ENCODE results near the gene GPR183.

GPR183 gene

DNA sequence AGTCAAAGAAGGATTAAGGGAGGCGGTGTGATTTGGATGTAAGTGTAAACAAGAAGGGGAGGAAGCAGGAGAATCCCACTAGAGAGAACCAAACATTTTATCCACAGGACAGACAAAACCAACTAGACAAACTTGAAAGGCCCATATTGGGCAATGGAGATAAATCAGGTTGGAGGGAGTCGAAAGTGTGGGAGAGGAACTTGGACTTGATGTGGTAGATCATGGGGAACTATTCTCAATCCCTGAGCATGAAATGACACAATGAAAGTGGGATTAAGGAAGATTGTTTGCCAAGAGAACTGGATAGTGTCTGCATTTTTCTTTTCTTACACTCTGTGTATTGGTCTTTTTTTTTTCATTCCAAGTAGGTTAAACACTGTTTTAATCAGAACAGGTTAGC is 17.9 kb downstream of the GPR183 start:
- DNase-seq: no peak
- TF ChIP-seq GATA1 (IDR thresholded peaks at IDR 0.05; ENCODE audit: low read depth, low read length) (no peak), POLR2A (IDR thresholded peaks at IDR 0.05; ENCODE audit: low read length) (no peak)

DNA sequence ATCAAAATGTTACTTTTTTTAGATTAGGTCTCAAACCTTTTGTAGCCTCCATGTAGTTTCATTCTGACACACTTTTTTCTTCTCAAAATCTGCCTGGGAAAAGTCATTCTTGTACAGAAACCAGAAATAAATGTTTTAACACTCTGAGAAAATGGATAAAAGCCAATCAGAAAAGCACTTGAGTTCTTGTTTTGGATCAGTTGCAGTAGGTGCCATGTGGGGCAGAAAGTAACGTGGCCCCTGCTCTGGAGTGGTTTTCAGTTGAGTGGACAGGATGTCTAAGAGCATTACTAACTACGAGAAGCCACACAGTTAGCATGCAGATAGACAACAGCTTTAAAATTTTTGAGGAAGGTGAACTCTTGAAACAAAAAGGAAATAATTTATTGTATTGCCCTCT is 19.1 kb downstream of the GPR183 start:
- DNase-seq: no peak
- TF ChIP-seq GATA1 (IDR thresholded peaks at IDR 0.05; ENCODE audit: low read depth, low read length): no peak
- no peak for TF ChIP-seq POLR2A (IDR thresholded peaks at IDR 0.05; ENCODE audit: low read length)

DNA sequence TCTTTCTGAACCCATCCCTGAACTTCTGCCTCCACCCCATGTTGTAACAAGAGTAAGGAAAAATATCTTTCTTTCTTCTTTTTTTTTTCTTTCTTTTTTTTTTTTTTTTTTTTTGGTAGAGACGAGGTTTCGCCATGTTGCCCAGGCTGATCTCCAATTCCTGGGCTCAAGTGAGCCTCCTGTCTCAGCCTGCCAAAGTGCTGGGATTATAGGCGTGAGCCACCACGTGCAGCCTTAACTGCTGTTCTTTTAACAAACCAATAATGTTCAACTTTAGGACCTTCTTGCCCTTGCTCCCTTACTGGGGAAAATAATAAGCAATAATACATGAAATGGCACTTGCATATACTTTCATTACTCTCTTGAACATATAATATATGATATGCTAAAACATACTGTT is 19.6 kb downstream of the GPR183 start:
- TF ChIP-seq GATA1 (IDR thresholded peaks at IDR 0.05; ENCODE audit: low read depth, low read length): no peak
- TF ChIP-seq POLR2A (IDR thresholded peaks at IDR 0.05; ENCODE audit: low read length): no peak
- DNase-seq: no peak

DNA sequence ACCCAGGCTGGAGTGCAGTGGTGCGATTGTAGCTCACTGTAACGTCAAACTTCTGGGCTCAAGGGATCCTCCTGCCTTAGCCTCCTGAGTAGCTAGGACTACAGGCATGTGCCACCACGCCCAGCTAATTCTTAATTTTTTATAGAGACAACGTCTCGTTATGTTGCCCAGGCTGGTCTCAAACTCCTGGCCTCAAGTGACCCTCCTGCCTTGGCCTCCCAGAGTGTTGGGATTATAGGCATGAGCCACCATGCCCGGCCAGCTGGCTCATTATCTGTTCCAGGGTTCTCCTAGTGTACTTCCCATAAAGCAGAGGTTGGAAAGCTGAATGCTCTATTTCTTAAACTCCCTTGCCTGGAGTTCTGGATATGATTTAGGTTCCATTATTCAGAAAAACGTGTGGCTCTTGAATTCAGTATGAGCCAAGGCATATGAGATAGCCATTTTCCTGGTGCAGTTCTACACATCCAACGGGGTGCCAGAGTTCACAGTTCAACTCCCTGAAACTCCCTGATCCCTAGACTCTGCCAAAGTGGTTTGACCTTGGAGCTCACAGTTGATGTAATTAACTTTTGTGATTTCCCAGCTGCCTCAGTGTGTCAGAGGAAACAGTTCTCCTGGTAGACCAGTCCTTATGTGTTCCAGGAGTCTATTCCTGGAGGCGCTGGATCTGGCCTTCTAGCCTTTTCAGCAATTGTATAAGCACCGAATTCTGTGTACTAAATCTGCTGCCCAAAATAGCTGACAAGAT is 21.6 kb downstream of the GPR183 start:
- TF ChIP-seq GATA1 (IDR thresholded peaks at IDR 0.05; ENCODE audit: low read depth, low read length) (no peak), POLR2A (IDR thresholded peaks at IDR 0.05; ENCODE audit: low read length) (no peak)
- DNase-seq: no peak

DNA sequence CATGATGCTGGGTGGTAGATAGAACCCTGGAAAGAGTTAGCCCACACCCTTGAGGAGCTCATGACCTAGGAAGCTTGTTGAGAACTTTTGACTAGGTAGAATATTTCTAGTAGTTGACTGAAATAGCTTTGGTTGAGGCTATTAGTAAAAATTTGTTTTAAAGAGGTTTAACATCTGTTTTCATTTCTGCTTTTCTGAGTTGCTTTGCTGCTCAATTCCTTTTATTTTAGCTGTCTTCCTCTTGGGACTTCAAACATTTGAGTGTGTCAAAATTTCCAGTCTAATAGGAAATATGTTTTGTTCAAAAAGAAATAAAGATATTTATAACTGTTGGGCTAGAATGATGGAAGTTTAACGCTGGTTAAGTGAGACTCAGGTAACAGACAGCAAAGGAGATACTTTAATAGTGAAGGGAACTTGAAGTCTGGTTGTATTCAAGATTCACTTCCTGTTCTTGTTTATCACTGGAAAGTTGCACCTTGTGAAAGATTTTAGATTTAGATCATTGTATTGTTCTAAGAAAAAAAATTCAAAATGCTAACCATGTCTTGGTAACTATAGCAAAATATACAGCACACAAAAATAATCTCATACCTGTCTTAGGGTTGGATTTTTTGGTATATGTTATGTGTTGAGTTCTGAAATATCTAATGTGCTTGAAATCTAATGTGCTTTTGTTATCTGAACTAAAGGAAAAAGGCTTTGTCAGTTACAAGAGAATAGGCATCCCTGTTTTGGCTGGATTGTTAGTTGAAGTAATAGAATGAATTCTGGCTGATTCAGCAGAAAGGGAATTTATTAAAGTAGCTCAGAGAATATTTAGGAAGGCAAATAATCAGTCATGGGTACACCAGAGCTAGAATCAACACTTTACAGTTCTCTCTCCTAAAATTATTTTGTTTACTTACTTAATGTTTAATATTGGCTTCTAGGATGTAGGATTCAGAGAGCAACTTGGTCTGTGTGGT is 24.7 kb downstream of the GPR183 start:
- no peak for DNase-seq
- TF ChIP-seq GATA1 (IDR thresholded peaks at IDR 0.05; ENCODE audit: low read depth, low read length) (no peak), POLR2A (IDR thresholded peaks at IDR 0.05; ENCODE audit: low read length) (no peak)

DNA sequence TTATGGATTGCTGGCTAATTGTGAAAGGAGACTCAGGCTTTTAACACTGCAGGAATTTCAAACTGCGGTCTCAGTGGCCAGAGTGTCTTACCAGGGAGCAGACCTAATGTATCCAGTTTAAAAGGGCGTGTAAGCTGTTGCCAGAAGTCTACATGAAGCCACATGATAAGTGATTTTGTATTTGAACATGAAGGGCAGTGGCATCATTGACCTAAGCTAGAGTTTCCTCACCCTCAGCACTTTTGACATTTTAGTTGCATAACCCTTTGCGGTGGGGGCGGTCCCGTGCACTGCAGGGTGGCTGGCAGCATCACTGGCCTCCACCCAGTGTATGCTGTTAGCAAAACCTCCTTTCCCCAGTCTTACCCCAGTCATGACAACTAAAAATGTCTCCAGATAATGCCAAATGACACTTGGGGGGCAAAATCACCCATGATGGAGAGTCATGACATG is 25.4 kb downstream of the GPR183 start:
- peak; percentile 48 to 72 for DNase-seq
- TF ChIP-seq GATA1 (IDR thresholded peaks at IDR 0.05; ENCODE audit: low read depth, low read length) (no peak), POLR2A (IDR thresholded peaks at IDR 0.05; ENCODE audit: low read length) (no peak)

DNA sequence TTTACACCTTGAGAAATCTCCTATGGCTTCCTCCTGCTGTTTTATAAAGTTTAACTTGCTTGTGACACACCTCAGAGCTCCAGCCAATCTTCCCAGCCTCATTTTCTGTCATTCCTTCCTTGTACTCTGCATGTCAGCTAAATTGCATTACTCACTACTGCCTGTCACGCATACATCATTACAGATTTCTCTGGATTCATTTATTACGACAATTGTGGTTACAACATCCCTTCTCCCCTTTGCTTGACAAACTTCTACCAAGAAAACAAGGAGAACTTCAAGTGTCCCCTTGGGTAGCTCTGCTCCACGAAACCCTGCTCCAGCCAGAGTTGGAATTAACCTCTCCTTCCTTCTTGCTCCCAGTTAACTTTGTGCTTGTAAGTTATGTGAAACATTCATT is 27.0 kb downstream of the GPR183 start:
- TF ChIP-seq GATA1 (IDR thresholded peaks at IDR 0.05; ENCODE audit: low read depth, low read length): no peak
- TF ChIP-seq POLR2A (IDR thresholded peaks at IDR 0.05; ENCODE audit: low read length): no peak
- DNase-seq: no peak

DNA sequence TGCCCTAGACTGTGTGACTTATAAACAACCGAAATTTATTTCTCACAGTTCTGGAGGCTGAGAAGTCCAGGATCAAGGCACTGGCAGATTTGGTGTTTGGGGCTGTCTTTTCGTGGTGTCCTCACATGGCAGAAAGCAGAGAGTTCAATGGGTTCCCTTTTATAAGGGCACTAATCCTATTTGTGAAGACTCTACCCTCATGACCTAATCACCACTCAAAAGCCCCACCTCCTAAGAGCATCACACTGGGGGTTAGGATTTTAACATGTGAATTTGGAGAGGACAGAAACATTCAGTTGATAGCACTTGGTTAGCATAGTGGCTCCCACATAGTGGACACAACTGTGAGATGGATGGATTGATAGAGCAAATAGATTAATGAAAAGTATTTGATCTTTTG is 27.6 kb downstream of the GPR183 start:
- no peak for DNase-seq
- TF ChIP-seq GATA1 (IDR thresholded peaks at IDR 0.05; ENCODE audit: low read depth, low read length): no peak
- no peak for TF ChIP-seq POLR2A (IDR thresholded peaks at IDR 0.05; ENCODE audit: low read length)

DNA sequence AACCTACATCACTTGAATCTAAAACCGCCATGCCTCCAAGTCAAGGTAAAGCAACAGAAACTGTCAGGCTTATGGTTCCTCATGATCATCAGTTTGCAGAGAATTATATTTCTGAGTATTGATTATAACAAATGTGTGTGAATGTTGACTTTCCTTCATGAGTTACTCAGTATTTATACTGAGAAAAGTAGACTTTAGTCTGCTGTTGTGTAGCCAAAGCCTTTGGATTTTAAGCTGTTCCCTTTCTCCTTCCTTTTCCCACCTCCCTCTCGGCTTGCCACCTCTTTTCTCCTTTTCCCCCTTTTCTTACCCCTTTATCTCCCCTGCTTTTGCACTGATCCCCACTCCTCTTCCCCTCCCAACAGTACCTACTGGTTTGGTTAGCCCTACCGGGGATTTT is 28.4 kb downstream of the GPR183 start:
- DNase-seq: no peak
- no peak for TF ChIP-seq GATA1 (IDR thresholded peaks at IDR 0.05; ENCODE audit: low read depth, low read length)
- TF ChIP-seq POLR2A (IDR thresholded peaks at IDR 0.05; ENCODE audit: low read length): no peak

DNA sequence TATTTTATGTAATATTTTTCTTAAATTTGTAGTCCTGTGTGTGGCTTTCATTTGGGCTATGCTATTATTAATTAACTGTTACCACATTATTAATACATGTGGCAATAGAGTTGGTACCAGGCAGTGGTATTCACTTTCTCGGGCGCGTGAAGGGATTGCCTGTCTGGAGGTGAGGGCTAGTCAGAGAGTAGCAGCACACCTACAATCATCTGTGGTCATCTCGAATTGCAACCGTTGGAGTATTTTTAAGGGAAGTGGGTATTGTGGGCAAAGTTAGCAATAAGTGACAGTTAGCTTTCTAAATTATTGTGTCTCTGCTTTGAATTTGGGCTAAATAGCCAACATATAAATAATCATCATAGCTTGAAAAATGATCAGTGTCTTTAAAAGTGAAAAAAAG is 29.0 kb downstream of the GPR183 start:
- TF ChIP-seq POLR2A (IDR thresholded peaks at IDR 0.05; ENCODE audit: low read length) (no peak), GATA1 (IDR thresholded peaks at IDR 0.05; ENCODE audit: low read depth, low read length) (no peak)
- DNase-seq: no peak

DNA sequence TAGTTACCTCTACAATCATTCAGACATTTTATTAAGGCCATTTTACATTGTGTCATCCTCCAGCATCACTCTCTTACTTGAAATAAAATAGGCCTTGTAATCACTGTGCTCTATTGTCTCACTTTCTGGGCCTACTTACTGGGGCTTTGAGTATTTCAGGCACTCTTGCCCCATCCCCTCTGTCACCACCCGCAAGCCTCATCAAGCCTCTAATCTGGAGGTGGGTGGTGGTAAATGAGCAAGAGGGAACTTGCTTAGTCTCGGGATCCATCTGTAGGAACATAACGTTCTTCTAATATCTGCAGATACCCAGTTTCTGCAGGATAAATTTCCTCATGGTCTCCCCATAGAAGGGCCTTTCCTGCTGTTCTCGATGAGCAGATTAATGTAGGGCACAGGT is 29.6 kb downstream of the GPR183 start:
- TF ChIP-seq GATA1 (IDR thresholded peaks at IDR 0.05; ENCODE audit: low read depth, low read length): no peak
- no peak for TF ChIP-seq POLR2A (IDR thresholded peaks at IDR 0.05; ENCODE audit: low read length)
- no peak for DNase-seq

DNA sequence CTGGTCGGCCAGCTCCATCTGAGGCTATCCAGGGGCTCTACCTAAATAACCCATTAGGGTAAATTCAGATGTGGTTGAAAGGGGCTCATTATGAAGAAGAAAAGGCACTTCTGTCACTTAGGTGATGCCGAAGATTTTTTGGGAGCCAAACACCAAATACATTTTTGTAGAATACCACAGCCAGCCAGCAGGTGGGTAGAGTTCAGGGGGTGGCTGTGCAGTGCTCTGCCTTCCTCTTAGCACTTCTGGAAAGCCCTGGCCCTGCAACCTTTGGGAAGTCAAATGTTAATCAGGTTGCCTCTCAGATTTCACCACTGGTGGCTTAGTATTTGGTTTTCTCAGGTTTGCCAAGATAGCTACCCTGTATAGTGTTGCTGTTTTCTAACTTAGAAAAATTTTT is 30.5 kb downstream of the GPR183 start:
- no peak for TF ChIP-seq POLR2A (IDR thresholded peaks at IDR 0.05; ENCODE audit: low read length)
- TF ChIP-seq GATA1 (IDR thresholded peaks at IDR 0.05; ENCODE audit: low read depth, low read length): no peak
- no peak for DNase-seq

DNA sequence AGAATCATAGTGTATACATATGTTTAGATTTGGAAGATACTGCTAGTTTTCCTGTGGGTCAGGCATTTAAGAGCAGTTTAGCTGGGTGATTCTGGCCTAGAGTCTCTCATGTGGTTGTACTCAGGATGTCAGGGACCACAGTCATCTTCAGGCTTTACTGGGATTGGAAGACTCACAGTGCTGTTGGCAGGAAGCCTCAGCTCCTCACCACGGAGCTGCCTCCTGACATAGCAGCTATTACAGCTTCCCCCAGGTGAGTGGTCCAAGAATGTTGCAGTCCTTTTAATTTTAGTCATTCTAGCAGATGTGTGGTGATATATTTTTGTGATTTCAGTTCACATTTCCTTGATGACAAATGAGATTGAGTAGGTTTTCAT is 32.1 kb downstream of the GPR183 start:
- no peak for TF ChIP-seq GATA1 (IDR thresholded peaks at IDR 0.05; ENCODE audit: low read depth, low read length)
- TF ChIP-seq POLR2A (IDR thresholded peaks at IDR 0.05; ENCODE audit: low read length): no peak

DNA sequence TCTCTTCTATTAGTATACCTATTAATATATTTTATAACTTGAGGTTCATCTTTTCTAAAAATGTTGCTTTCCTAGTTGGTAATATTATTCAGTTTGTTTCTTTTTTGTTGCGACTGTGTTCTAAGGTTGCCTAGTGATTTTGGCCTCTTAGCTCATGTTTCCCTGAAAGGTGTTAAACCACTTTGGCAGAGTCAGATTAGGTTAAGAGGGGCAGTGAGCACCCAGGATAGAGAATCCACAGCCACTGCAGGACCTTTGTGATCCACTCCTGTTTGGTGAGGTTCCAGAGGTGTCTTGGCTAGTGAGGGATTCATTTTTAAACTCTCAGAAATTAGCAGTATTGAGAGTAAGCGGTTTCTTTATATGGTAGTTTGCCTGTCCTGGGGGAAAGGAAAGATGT is 34.1 kb downstream of the GPR183 start:
- no peak for TF ChIP-seq POLR2A (IDR thresholded peaks at IDR 0.05; ENCODE audit: low read length)
- TF ChIP-seq GATA1 (IDR thresholded peaks at IDR 0.05; ENCODE audit: low read depth, low read length): no peak
- no peak for DNase-seq

More for the DNA sequence above, 32.1 kb downstream of the GPR183 start:
- DNase-seq: no peak
